ENCODE data around the gene C2orf15. TPM values are rescaled to one million over a fixed set of nuclear protein-coding genes. Genes with fewer than 3 reads are reported as not detected.

Gene C2orf15
- total and polyA plus RNA-seq, 2 of the 4 experiments (the other 2 are of a cell fraction) = under 0.01 TPM; not detected in 1

- no peak for TF ChIP-seq CHD1 (IDR thresholded peaks at IDR 0.05; ENCODE audit: low read depth, low read length)
- peak; percentile 96 for TF ChIP-seq USF2 (IDR thresholded peaks at IDR 0.05; ENCODE audit: low read depth, low read length)
These were observed 39.5 kb downstream of the C2orf15 start, which contains the start of the genes MITD1 and MRPL30 (continued) for GRCh38 chr2:99180755-99181623.

- 0 out of 2 replicates have a peak overlapping the region, but pooled peaks have one; percentile 49 for H4K5ac ChIP-seq (ENCODE audit: low read depth, low read length)
- peak overlapping the region; percentile 79; the same call in 1 of the 2 replicates for H3K23ac ChIP-seq (ENCODE audit: low read depth, low read length)
- H3K9me3 ChIP-seq (ENCODE audit: control insufficient read depth, insufficient read depth, low read length) = no peaks in the 10 kb centered on the region
- no peak overlapping the region for H2BK120ac ChIP-seq (ENCODE audit: low read depth, low read length)
- H3K27ac ChIP-seq (ENCODE audit: insufficient read depth, low read length) = 0 out of 2 replicates have a peak overlapping the region, but pooled peaks have one; percentile 47
- ChIA-PET CTCF (interaction anchor here (0.7 kb wide), 1 partner anchor 803 kb away, joined by 3 read pairs; no protein-coding TSS in a partner anchor), POLR2A (ENCODE audit: unreplicated experiment) (no interaction called here)
- WGBS, 2 experiments (ENCODE audit: extremely low coverage in 2 of 2, insufficient read length in 1 of 2) = 0% methylated on average over 1 of the region's 4 CpGs; no CpG with 5 or more reads in 1 of the 2 experiments
- peak overlapping the region; percentile 75 for H3K4me3 ChIP-seq (ENCODE audit: insufficient read depth, low read depth, low read length)
- H2BK5ac ChIP-seq (ENCODE audit: low read depth, low read length, poor library complexity, severe bottlenecking) = no peak overlapping the region
- H3K9me1 ChIP-seq (ENCODE audit: insufficient read depth, low read length) = no peaks in the 10 kb centered on the region; the same call in 1 of the 2 replicates
- intact Hi-C loops (cut with micrococcal nuclease) = loop anchor here (1.0 kb wide), 3 partner anchors 155 to 1079 kb away; partner anchors contain the start of genes REV1 and TXNDC9
- H2AFZ ChIP-seq (replicated peaks; ENCODE audit: low read length, poor library complexity) = no peak overlapping the region
- H3K4me2 ChIP-seq (ENCODE audit: low read depth, low read length) = peak overlapping the region; percentile 100
- H2AK5ac ChIP-seq (ENCODE audit: low read depth, low read length) = peak overlapping the region; percentile 74
- ATAC-seq (ENCODE audit: low read depth) = no peak
- H3K14ac ChIP-seq (replicated peaks; ENCODE audit: low read depth, low read length) = peak overlapping the region; percentile 86
- H3K4ac ChIP-seq (ENCODE audit: low read depth, low read length) = 0 out of 2 replicates have a peak overlapping the region, but pooled peaks have one; percentile 36
- TF ChIP-seq MXI1 (IDR thresholded peaks at IDR 0.05; ENCODE audit: borderline replicate concordance, low read depth, low read length) (no peak), CHD1 (IDR thresholded peaks at IDR 0.05; ENCODE audit: low read depth, low read length) (no peak), ELK1 (IDR thresholded peaks at IDR 0.05; ENCODE audit: borderline replicate concordance, low read depth, low read length) (no peak), CEBPB (IDR thresholded peaks at IDR 0.05; ENCODE audit: low read depth, low read length) (no peak)
- no peaks in the 10 kb centered on the region for H4K20me1 ChIP-seq (ENCODE audit: insufficient read depth, low read length)
- BruUV-seq (replicated peaks) = no TSS peak
- peak; percentile 1 for DNase-seq
- peak overlapping the region; percentile 71 for H2AK9ac ChIP-seq (replicated peaks; ENCODE audit: low read depth, low read length, poor library complexity)
- H2BK15ac ChIP-seq (ENCODE audit: low read depth, low read length) = no peak overlapping the region
- in situ Hi-C loops (cut with MboI; ENCODE audit: low sequenced_read_pairs) = loop anchor here (10.0 kb wide), 2 partner anchors 153 to 293 kb away; partner anchors contain the start of genes EIF5B and TXNDC9
- dilution Hi-C loops (cut with HindIII; ENCODE audit: low sequenced_read_pairs, unreplicated experiment) = no loop called here
- no peak overlapping the region for H3K18ac ChIP-seq (ENCODE audit: low read depth, low read length)
- H3K4me1 ChIP-seq (ENCODE audit: control insufficient read depth, insufficient read depth, low read length) = no peaks in the 10 kb centered on the region; the same call in 1 of the 2 replicates
- peak overlapping the region; percentile 90; the same call in 1 of the 2 replicates for H3K56ac ChIP-seq (ENCODE audit: extremely low read depth, insufficient read depth, low read length)
- peak overlapping the region; percentile 19; the same call in 1 of the 2 replicates for H4K91ac ChIP-seq (ENCODE audit: insufficient read depth, low read depth, low read length)
- H3K36me3 ChIP-seq (ENCODE audit: control insufficient read depth, insufficient read depth, low read length) = no peaks in the 10 kb centered on the region
- H3K27me3 ChIP-seq (ENCODE audit: control insufficient read depth, insufficient read depth, low read length) = no peaks in the 10 kb centered on the region
- H3K79me1 ChIP-seq (ENCODE audit: low read depth in 1 of 2, low read length in 2 of 2) = peaks cover 27 to 43% of the 10 kb centered on the region in 2 experiments; a peak in 3 of 4 replicates
- H2BK20ac ChIP-seq (ENCODE audit: low read depth, low read length) = no peak overlapping the region
- H4K8ac ChIP-seq (ENCODE audit: low read depth in 2 of 2, low read length in 2 of 2) = peak overlapping the region; percentile 32 to 97
- peak overlapping the region; percentile 78 for H3K9ac ChIP-seq (ENCODE audit: low read depth, low read length)
These were observed 40.1 kb downstream of the C2orf15 start for GRCh38 chr2:99181624-99182000.

Data from IMR-90 (cell line).